ENCODE measurements around the gene AK9.

- TF ChIP-seq MAX (CRISPR knock-in tag; IDR thresholded peaks at IDR 0.05) (no peak), GABPB2 (CRISPR knock-in tag; conservative IDR thresholded peaks at IDR 0.05) (no peak)
Measured at GRCh38 chr6:109720311-109720710, 29.3 kb upstream of the AK9 start.

All from K562 (cell line).